ENCODE data around the gene FGF13.

Gene FGF13

DNA sequence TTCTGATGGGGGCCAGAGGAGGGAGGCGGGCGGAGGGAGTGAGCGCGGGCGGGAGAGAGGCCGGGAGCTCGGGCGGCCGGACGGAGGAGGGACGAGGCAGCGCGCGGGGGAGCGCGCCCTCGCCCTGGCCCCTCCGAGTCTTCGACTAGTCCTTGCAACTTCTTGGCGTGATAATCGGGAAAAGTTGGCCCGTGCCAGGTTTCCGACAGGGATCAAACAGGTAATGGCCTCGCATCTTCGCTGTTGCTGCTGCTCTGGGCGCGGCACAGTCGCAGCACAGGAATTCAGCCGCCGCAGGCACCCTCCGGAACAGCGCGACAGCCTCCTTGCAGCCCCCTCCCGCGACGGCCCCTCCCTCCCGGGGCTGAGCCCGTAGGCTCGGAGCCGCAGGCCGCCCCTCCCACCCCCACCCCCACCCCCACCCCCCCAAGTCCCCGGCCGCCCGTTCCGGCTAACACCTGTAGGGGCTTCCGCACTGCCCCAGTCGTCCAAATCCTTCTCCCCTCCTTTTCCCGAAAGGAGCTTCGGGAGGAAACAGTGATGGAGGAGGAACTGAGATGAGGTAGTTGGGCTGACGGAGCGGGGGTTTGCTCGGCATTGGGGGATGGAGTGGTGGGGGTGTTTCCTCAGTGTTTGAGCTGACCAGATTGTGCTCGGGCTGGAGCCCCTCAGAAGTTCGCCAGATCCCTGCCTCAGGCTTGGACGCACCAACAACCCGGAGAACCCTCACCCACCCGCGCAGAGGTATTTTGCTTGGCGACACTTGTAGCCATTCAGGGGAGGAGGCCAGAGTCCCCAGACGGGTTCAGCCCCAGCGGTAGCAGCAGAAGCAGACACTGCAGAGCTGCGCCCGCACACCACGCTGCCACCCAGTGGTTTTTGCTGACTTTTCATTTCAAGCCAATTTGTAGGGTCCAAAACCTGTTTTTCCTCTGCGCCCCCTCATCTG, at the start of gene FGF13:
FGF13 (minus strand) TSS at position 319 of the 949 bp plus-strand sequence. CDS start 714 bp downstream, outside the sequence.
- DNase-seq: peak; percentile 74

DNA sequence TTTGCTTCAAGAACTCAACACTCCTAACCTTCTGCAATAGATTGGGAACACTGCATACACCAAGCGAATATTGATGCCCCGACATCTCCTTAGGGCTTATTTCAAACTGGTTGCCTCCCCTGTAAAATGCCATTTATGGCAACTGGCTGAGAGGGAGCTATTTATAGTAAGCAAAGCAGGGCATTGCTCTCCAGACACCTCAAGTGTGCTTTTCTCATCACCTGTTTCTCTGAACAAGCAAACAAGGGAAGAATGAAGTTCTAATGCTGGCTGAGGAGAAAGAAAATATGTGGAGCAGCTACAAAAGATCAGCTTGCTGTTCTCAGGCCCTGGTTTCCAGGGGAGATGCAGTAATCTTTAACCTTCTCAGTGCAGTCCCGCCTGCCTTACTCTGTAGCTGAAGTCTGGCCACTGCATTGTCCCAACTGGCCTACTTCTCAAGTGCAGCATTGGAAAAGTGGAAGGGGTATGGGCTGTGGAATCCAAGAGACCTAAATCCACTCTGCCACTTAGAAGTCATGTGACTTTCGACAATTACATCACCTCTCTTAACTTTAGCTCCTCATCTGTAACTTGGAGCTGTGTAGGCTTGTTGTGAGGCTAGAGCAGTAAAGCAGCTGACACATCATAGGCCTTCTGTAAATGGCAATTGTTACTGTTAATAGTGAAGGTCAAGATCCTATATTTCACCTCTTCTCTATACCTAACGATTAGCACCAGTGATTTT, 47.9 kb upstream of the FGF13 start:
- no peak for DNase-seq

- DNase-seq: peak; percentile 79
Measured at GRCh38 chrX:138756234-138756633, 44.7 kb upstream of the FGF13 start.

GRCh38 chrX:138754861-138755260, 43.3 kb upstream of the FGF13 start:
- no peak for DNase-seq

DNA sequence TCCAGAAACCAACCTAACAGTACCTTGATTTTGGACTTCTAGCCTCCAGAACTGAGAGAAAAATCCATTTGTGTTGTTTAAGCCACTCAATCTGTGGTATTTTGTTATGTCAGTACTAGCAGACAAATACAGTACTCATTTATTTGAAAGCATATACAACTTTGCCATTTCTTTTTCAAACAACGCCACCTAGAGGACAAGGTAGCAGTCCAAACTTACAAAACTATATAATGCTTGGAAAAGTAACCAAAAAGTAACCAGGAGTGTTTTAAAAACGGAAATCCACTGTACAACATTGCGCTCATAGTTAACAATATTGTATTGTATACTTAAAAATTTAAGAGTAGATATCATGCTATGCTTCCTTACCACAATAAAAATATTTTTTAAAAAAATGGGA, 37.0 kb upstream of the FGF13 start:
- no peak for DNase-seq

DNA sequence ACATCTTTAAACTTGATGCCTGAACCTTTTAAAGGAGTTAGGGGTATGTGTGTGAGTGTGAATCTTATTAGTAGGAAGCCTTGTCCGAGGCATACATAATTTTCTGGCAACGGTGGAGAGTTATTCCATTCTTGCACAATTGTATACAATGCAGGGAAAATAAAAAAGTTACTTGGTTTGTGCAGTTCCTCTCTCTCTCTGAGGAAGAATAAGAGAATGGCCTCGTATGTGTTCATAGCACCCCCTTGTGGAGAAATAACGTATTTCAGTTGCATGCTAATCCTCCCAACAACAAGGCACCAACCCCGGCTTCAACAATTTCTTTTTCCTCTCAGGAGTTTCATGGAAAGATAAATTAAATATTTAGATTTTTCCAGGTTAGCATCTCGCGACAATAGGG, 33.7 kb upstream of the FGF13 start:
- DNase-seq: no peak

DNA sequence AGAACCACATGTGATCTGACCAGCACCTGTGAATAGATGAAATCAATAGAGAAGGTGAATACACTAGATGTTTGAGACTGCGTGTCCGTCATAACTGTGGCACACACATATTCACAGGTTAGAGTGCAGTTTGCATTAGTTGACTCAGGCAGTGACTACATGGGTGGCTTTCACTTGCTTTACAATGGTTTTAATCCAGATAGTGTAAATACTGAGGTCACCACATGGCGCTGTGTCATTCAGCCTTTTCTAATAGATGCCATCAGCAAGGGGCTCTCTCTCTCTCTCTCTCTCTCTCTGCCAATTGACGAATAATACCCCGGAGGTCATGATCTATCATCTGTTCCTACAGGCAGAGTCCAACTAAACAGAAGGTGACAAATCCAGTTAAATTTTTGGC, 30.7 kb upstream of the FGF13 start:
- no peak for DNase-seq

- no peak for DNase-seq
Measured at GRCh38 chrX:138740341-138740740, 28.8 kb upstream of the FGF13 start.

DNA sequence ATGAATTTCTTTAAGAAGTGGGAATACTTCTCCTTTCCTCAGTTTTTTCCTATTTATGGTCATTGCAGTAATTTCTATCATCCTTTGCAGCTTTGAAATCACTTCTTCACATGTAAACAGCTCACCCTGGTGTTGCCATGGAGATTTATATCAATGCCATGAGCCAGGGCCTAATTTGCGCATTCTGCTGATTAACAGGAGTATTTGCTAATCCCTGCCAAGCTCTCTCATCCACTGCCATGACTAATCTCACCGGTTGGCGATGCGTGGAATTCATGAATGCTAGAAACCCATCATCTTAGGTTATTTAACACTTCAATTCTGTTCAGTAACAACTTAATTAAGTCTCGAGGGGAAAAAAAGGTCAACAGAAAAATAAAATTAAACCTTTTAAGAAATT, 11.8 kb upstream of the FGF13 start:
- no peak for DNase-seq

DNA sequence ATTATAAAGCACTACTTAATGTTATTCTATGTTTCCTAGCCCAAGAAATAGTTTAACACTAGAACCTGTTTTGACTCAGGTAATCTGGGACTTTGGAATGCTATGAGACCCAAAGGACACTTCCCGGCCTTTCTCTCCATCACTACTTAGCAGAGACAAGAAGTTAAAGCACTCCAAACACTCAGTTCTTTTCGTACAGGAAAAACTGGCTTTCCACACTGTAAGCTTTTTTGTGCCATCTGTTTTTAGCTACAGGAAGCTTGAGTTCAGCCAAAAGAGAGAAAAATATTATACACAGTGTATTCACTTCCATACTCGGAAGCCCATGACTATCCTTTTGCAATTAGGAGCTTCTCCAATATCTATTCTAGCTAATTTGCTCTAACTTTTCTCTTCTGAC, 7.9 kb upstream of the FGF13 start:
- no peak for DNase-seq

- peak; percentile 45 for DNase-seq
Measured at GRCh38 chrX:138718941-138719340, 7.4 kb upstream of the FGF13 start.

- DNase-seq: peak; percentile 37
Measured at GRCh38 chrX:138710866-138711341, 613 bp downstream of the FGF13 start.

- no peak for DNase-seq
Measured at GRCh38 chrX:138709886-138710791, 1.4 kb downstream of the FGF13 start.

DNA sequence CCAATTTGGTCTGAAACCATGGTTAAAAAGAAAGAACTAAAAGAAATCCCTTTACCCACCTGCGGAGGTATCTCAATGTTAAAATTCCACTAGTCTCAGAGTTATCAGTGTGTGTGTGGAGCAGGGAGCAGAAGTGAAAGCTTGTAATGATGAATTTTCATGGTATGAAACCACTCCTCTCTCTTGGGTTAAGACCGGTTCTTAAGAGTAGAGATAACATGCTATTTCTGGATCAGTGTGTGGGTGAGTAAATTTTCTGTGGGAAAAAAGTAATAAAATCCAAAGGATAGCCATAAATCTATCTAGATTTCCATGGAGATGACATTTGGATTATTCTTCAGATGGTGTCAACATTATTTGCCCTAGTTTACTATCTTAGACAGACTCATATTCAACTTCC, 3.2 kb downstream of the FGF13 start:
- DNase-seq: no peak

- no peak for DNase-seq
Measured at GRCh38 chrX:138704596-138704995, 6.9 kb downstream of the FGF13 start.

DNA sequence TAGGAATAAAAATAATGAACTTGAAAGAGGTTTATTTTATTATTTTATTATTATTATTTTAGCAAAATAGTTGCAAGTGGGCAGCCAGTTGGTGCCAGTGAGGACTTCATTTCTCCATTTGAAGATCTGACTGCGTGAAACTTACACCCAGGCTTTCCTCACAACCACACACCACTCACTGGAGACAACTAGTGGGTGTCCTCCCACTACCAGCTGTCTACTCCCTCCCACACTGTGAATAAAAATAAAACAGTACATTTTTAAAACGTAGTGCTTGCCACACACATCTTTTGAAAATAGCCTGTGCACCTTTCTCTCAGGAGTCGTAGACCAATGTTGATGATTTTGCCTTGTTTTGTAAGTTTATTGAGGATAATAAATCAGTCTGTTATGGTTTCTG, 7.4 kb downstream of the FGF13 start:
- no peak for DNase-seq

DNA sequence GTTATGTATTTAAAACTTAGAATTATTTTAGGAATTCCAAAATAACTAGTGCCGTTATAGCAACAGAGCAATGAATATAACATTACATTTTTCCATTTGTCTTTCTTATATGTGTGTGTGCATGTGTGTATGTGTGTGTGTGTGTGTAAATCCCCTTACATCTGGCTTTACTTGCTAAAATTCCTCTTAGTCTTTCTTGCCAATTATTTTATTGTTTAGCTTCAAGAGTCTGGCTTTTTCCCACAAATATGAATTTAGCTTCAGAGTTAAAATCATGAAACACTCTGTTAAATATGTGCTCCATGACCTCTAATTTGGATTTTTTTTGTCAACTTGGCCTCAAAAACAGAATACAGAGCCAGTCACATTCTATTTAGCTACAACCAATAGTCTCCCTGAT, 18.9 kb downstream of the FGF13 start:
- DNase-seq: no peak

- no peak for DNase-seq
Measured at GRCh38 chrX:138691186-138691585, 20.3 kb downstream of the FGF13 start.

DNA sequence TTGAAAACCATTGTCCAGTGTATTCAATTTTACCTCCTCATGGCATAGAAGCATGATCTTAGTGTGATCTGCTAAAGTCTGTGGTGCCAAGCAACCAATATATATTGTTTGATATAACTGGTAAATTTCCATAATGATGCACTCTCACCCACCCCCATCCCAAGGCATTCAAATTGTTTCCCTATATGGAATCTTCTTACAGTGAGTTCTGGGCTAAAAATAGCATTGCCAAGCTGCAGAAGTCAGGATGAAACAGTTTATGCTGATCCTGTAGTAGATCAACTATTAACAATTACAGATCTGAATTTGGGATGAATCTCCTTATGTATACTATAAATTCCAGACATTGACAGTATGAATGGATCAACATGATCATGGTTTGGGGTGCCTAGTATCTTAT, 20.9 kb downstream of the FGF13 start:
- DNase-seq: no peak

GRCh38 chrX:138683600-138683999, 27.9 kb downstream of the FGF13 start:
- no peak for DNase-seq

- DNase-seq: no peak
Measured at GRCh38 chrX:138669693-138670092, 41.8 kb downstream of the FGF13 start.

- DNase-seq: no peak
Measured at GRCh38 chrX:138664466-138664865, 47.1 kb downstream of the FGF13 start.

- no peak for DNase-seq
Measured at GRCh38 chrX:138664016-138664415, 47.5 kb downstream of the FGF13 start.

Data from left hindlimb (tissue), 1 donor.